Dedifferentiated amniotic fluid mesenchymal stem cell (primary cell): ENCODE data around the gene PDLIM1.
"Not testable (repeated sequence)": the region's sequence is repeated elsewhere in the genome, so short reads cannot be mapped to it uniquely, and the experiment has no call there.

Experiments used
- DNase-seq: peaks from one replicate; pipeline ENCODE4 v3.0.0-alpha.2; 2016; ENCODE audit errors: extremely low spot score

PDLIM1 gene

DNA sequence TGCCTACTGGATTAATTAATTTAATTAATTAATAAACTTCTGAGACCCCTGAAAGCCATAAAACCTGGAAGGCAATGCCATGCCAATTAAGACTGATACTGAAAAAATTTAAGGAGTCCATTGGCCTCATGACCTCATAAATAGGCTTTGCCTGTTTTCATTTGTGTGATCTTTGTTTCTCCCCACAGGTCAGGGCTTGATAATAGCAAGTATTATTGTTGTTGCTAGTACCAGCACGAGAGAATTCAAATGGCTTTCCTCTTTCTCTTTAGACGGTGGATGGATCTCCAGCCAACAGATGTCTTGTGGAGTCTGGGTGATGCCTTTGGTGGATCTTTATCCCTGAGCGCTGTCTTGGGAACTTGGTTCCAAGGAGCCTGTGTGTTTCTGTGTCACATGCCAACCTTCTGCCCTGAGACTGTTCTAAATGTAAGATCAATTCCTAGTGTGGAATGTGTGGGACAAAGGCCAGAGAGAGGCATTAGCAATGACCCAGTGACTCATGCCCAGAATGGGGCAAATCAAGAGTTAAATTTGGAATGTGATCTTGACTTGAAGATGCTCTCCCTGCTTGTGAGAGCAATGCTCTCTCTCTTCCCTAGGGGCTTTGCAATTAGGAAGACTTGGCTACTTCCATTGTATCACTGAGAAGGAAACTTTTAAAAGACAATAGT is 79.1 kb downstream of the PDLIM1 start:
- no peak for DNase-seq

DNA sequence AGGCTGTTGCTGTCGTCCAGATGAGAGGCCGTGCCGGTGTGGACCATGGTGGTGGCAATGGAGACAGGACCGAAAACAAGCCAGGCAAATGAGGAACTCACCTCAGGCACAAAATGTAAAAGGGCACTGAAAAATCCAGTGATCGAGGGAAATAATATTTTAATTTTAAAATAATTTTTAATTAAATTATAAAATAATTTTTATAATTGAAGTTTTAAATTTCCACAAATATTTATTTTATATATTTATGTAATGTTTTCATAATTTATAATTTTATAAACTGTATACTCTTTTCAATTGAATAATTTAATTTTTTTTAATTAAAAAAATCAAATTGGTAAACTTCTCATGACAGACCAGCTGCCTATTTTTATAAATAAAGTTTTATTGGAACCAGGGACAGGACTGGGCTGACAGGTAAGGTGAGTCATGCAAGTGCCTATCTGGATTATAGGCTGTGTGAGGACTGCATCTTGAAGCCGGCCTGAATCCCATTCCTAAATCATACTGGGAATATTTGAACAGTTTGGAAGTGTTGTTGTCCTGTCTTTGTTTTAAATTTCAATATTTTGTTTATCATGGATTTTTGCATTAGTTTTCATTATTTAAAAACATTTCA is 81.2 kb downstream of the PDLIM1 start:
- no peak for DNase-seq

DNA sequence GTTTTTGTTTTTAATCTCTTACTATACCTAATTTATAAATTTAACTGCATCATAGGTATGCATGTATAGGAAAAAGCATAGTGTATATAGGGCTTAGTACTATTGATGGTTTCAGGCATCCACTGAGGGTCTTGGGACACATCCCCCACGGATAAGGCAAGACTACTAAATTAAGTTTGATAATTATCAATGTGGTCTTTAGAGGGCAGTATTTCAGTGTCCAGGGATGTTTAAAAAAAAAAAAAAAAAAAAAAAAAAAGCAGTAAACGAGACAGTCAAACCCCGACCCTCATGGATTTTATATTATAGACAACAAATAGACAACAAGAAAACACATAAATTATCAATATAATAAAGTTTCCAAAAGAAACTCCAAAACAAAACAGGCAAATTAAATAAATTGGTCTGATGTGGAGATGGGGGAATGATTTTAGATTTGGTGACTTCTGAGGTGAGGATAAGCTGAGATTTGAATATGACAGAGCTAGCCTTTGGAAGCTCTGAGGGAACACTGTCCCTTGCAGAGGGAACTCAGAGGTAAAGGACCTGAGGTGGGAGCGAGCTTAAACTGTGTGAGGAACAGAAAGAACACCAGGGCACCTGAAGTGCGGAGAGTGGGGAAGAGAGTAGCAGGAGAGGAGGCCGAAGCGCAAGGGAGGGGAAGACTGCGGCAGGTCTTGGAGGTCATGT is 82.0 kb downstream of the PDLIM1 start:
- DNase-seq: no peak

DNA sequence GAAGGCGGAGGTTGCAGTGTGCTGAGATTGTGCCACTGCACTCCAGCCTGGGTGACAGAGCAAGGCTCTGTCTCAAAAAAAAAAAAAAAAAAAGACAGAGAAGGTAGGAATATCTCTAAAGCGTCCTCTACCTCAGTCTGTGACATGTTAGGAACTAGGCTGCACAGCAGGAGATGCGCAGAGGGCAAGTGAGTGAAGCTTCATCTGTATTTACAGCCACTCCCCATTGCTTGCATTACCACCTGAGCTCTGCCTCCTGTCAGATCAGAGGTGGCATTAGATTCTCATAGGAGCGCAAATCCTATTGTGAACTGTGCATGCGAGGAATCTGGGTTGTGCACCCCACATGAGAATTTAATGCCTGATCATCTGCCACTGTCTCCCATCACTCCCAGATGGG is 87.9 kb downstream of the PDLIM1 start:
- DNase-seq: not testable (repeated sequence)

DNA sequence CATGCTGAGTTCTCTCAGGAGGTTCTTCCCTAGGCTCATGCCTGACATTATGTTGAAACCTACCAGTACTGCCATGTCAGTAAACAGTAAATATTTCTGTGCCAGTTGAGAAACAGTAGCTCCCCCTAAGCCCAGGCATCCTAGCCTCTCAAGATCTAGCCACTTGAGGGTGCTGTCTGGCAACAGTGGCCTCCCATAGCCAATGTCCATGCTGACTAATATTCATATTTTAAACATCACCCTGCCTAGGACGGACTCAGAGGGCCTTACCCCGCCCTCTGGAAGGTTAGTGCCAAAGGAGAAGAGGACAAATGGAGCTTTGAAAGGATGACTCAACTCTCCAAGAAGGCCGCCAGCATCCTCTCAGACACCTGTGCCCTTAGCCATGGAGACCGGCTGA is 89.1 kb downstream of the PDLIM1 start:
- no peak for DNase-seq

DNA sequence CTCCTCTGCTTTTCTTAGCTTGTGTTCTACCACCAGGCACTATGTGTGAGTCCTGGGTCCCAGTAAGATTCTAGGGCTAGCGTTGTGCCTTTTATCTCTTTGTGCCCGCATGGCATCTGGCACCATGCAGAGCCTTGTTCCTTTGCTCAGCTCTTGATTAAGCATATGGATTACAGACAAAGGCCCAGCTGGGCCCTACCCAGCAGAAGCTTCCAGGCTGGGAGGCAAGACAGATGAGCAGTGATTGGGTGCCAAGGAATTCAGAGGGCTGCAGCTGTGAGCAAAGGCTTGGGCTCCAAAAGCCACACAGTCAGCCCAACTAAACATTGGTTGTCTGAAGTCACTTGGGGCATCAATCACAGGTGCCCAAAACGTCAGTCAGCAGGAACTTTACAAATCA is 94.8 kb downstream of the PDLIM1 start:
- no peak for DNase-seq

DNA sequence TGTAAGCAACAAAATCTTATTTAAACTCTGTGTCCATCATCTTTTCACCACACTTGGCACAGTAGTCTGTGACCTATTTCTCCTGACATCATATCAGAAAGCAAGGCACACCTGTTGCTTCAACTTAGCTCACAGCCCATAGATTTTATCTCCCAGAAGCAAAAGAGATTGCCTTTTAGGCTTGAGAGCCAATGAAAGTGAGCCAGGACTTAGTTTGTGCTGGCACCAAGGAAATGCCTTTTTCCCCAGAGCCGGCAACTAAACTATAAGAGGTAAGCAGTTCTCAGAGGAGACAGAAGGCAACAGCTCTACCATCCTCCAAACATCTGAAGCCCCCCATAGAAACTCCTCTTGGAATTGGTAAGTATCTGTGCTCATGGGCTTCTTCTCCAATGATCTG is 96.9 kb downstream of the PDLIM1 start, which contains the start of gene ACSM6:
ACSM6 (plus strand) TSS at position 295 of the 400 bp plus-strand sequence. CDS start 248 bp downstream, outside the sequence.
- DNase-seq: no peak

DNA sequence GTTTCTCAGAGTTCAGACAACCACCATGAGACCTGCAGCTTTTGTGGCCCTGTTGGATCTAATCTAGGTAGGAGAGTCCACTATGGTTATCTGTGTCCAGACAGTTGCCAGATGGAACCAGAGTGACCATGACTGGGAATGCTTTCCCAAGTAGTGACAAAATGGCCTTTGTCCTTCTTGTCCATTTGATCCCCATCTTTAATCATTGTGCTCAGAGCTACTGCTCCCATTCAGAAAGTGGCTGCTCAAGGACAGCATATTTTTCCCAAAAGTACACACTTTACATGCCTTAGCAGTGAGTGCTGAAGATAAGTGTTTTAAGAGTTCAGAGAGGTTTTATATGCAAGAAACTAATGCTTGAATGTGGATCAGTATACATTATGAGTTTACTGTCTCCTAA is 102.2 kb downstream of the PDLIM1 start:
- no peak for DNase-seq

DNA sequence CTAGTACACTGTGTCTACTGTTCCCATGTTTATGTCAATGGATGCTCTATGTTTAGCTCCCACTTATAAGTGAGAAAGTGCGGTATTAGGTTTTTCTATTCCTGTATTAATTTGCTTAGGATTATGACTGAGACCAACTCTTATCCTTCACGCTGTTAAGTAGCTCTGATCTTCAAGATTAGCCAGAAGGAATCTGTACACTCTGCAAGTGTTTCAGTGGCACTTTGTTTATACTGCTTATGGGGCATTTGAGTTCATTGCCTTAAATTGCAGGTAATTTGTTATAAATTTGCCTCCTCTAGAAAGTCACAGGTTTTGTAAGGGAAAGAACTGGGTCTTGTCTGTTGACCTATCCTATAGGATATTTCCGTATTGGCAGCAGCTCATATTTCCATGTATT is 103.2 kb downstream of the PDLIM1 start:
- no peak for DNase-seq
